ENCODE measurements around the gene GMDS.

DNA sequence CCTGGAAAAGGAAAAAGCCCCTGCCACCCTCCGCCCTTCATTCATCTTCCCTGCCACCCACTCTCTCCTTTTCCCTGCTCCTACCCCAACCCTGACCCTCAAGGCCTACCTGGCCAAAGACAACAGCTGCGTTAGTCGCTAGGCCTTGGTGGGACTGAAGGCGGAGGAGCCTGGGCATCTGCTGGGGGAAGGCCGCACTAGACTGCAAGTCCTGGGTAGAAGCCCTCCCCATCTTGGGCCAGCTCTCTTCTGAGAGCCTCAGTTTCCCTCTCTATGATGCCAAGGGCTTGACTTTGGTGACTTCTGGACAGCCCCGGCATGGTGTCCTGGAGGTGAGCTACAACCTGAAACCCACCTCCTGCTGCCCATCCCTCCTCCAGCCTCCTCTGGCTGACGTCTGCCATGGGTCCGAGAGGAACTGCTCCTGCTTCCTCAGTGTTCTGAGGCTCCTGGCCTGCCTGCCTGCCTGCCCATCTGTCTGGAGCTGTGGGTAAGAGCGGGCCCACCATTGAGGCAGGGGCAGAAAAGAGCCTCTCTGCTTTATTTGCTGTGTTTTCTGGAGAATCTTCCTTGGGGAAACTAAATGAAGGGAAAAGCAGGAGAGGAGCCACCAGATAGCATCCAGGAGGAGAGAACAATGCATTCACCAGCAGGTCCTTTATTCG is 643.2 kb downstream of the GMDS start:
- TF ChIP-seq, protein P1, sequence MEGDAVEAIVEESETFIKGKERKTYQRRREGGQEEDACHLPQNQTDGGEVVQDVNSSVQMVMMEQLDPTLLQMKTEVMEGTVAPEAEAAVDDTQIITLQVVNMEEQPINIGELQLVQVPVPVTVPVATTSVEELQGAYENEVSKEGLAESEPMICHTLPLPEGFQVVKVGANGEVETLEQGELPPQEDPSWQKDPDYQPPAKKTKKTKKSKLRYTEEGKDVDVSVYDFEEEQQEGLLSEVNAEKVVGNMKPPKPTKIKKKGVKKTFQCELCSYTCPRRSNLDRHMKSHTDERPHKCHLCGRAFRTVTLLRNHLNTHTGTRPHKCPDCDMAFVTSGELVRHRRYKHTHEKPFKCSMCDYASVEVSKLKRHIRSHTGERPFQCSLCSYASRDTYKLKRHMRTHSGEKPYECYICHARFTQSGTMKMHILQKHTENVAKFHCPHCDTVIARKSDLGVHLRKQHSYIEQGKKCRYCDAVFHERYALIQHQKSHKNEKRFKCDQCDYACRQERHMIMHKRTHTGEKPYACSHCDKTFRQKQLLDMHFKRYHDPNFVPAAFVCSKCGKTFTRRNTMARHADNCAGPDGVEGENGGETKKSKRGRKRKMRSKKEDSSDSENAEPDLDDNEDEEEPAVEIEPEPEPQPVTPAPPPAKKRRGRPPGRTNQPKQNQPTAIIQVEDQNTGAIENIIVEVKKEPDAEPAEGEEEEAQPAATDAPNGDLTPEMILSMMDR (optimal IDR thresholded peaks at IDR 0.05 in 1 of 3, IDR thresholded peaks at IDR 0.05 in 1 of 3, conservative IDR thresholded peaks at IDR 0.05 in 1 of 3; ENCODE audit: extremely low read depth in 1 of 3, insufficient read depth in 2 of 3, low read length in 3 of 3): no peak
- no peak for TF ChIP-seq EZH2 (IDR thresholded peaks at IDR 0.05; ENCODE audit: low read length)

Measured in keratinocyte (primary cell).